Anterior cingulate cortex (tissue), 58 donors: ENCODE results near the gene KLHL14.
"Not testable (repeated sequence)": the region's sequence is repeated elsewhere in the genome, so short reads cannot be mapped to it uniquely, and the experiment has no call there.

ENCODE experiments used
- DNase-seq, 58 donors: peaks; one replicate each; lab custom pipeline; 2025; lab: John Stamatoyannopoulos, UW

The KLHL14 gene

DNA sequence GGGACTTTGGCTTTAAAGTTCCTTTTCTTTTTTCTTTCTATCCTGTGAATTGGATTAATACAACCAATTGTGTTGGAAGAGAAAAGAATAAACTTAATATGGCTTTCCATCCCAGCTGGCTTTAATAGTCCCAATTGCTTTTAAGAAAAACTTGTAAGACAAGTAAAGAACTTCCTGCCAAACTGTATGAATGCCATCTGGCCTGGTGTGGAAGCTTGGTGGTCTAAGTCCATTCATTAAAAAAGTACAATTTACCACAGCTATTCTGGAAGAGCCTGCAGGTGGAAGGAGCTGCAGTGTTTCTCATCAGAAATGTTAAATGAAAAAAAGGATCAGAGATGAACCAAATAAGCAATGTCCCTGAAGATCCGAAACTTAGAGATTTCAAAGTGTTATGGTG, 103.9 kb downstream of the KLHL14 start:
- DNase-seq: no peak

DNA sequence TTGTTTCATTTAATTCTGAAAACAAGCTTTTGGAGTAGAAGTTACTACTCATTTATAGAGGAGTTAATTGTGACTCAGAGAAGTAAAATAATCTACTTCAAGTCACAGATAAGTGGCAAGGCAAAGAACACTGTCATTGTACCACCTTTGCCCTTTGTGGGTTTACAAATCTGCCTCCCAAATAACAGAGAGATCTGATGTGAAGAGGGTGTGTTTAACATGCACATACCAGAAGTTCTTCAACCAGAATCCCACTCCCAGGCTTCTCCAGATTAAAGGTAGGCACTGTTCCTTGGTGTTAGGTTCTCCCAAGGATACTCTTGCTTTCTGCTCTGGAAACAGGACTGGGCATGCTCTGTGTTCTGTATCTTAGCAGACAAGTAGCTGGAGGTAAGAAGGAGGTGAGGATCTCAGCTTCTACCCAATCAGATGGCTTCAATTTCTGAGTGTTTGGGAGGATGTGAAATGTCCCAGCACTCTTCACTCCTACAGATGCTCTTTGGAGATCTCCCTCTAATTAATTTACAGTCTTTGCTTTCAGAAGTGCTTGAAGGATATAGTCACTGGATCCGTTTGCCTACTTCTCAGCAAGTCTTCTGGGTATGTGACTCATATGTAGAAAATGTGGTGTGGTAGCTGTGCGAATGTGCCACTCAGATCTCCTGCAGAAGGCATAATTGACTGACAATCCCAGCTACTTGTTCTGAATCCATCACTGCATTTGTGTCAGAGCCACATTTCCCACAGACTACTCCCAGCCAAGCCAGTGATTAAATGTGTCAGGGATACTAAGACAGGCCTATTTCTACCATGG, 111.1 kb downstream of the KLHL14 start:
- DNase-seq: peak in 4 of 58 donors; percentile 1 to 36 (median 10)

DNA sequence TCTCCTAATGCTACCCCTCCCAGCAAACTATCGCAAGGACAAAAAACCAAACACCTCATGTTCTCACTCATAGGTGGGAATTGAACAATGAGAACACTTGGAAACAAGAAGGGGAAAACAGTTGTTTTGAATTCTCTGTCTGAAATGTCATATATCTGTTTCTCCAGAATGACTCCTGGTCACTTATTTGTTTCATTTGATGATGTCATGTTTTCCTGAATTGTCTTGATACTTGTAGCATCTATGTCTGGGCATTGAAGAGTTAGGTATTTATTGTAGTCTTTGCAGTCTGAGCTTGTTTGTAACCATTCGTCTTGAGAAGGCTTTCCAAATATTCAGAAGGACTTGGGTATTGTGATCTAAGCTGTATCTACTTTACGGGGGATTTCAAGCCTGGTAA, 118.3 kb downstream of the KLHL14 start:
- DNase-seq: not testable (repeated sequence)

DNA sequence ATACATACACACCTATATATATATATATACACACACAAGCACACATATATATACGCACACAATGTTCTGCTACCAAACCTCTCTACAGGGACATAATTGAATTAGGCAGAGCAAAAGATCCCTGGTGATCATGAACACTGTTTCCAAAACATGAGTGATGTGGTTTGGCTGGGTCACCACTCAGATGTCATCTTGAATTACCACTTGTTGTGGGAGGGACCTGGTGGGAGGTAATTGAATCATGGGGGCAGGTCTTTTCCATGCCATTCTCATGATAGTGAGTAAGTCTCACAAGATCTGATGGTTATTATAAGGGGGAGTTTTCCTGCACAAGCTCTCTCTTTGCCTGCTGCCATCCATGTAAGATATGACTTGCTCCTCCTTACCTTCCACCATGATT, 135.2 kb downstream of the KLHL14 start:
- not testable (repeated sequence) for DNase-seq

DNA sequence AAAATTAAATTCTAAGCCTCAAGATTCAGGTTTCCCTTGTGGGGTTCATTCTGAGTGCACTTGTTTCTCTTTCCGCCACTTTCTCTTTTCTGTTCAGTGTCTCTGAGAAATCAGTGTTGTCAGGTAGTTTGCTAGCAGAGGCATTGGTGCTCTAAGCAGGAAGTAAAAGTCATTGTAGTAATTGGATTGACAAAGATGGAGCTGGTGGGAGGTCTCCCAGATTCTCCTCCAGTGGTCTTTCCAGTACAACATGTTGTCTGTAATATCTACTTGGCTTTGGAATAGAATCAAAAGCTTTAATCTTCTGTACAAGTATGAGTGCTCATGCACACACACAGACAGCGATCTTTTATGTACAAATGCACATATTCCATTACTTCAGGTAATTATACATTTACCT, 135.6 kb downstream of the KLHL14 start:
- DNase-seq: no peak

DNA sequence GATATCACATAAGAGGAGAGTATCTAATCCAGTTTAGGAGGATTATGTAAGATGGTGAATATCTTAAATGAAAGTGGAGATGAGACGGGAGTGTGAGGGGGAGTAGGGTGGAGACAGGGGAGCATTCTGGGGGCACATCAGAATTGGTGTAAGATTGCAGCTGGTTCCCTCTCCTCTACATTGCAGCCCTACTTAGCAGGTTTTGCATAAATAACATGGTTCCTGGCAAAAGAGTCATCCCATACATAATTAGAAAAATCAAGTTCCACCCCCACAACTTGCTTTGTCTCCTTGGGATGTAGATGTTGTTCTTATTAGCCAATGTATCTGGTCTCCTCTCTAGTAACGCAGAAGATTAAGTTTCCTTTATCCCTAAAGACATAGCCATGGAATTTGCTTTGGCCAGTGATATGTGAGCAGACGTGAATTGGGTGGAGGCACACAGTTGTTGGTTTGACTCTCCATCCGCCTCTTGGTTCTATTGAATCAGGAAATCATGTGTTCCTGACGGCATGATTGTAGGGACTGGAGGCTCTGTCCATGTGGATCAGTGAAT, 137.9 kb downstream of the KLHL14 start:
- no peak for DNase-seq

DNA sequence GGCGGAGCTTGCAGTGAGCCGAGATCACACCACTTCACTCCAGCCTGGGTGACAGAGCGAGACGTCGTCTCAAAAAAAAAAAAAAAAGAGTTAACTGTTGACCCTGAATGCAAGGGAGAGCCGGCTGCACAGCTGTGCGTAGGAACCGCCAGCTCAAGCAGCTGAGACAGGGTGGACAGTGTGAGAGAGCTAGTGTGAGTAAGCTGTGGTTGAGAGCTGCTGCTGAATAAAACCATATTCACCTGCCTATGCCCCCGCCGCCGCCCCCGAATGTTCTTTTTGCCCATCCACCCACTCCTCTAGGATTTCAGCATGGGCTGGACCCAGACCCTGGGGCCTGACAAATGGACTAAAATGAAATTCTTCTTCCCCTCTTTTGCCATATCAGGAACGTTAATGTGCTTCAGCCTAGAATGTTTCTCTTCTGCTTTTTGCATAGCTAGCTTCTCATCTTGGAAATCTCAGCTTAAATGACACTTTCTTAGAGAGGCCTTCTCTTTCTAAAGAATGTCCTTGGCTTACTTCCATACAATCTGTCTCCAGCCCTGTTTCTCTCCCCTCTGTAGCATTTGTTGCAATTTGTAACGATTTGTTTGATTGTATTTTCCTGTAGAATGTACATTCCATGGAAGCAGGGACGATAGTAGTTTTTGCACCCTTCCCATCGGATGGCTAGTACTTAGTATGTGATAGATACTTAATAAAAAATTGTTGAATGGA, 142.7 kb downstream of the KLHL14 start:
- DNase-seq: peak in 21 of 58 donors; percentile 2 to 61 (median 11)

DNA sequence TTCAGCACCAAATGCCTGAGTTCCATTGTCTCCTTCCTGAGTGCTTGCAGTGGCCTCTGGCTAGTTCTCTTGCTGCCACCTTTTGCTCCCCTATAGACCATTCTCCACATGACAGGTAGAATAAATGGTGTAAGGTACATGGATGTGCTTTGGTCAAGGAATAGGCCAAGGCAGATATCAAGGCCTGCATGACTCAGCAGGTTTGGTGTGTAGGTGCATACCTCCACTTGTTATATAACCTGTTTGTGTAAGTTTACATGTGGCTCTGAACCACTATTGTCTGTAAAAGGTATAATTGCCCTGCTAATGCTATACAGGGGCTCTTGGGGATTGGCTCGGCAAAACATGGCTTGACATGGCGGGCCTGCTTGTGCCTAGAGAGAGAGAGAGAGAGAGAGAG, 143.5 kb downstream of the KLHL14 start:
- no peak for DNase-seq

DNA sequence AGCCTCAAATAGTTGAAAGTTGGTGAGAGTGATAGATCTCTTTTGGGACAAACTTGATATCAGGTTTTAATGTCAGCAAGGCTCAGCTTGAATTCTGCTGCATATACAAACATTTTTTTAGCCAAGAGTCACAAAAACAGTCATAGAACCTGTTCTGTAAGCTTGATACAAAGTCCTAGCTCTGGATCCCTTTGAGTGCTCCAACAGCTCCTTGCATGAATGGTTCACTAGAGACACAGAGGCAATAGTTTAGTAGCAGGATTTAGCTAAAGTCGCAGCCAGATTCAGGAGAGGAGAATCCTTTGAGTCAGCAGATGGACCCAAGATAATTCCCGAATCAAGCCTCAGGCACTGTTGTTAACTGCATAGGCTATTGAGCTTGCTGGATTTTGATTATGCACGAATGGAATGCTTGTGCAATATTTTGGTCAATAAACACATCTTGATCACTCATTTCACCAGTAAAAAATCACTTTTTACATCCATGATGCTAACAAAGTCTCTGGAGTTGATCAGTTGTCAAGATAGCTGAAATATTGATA, 148.6 kb downstream of the KLHL14 start:
- DNase-seq: no peak

DNA sequence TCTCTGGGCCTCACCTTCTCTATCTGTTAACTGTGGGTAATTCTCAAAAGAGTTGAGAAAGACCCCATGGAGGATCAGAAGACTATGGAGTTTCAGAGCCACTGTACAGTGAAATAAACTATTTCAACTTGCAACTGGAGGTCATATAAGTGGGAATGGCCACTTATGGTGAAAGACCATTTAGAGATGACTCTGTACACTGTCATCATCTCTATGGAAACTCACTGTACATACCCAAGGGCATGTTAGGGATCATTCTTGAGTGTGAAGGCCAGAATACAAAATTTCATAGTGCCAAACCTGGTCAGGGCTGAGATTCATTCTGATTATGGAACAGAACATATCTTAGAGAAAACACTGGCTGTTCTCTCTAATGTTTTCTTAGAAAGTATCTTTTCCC, 149.3 kb downstream of the KLHL14 start:
- no peak for DNase-seq
